GM18508 (cell line): Measurements from ENCODE around the gene SAPCD2.
"Not testable (repeated sequence)": the region's sequence is repeated elsewhere in the genome, so short reads cannot be mapped to it uniquely, and the experiment has no call there.

Source experiments
- ATAC-seq: cut with Tn5 transposase; IDR thresholded peaks from one replicate; pipeline ENCODE4 v1.9.1; 2021; ENCODE audit warnings: moderate number of reproducible peaks; ENCODE audit not compliant: insufficient read depth, unreplicated experiment

Gene SAPCD2

GRCh38 chr9:137034039-137034708, 36.2 kb downstream of the SAPCD2 start:
- ATAC-seq: no peak

DNA sequence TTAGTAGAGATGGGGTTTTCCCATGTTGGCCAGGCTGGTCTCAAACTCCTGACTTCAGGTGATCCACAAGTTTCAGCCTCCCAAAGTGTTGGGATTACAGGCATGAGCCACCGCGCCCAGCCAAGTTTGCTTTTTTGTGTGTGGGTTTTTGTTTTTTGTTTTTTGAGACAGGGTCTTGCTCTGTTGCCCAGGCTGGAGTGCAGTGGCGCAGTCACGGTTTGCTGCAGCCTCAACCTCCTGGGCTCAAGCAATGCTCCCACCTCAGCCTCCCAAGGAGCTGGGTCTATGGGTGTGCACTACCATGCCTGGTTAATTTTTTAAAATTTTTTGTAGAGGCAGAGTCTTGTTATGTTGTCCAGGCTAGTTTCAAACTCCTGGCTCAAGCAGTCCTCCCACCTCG, 36.9 kb downstream of the SAPCD2 start:
- not testable (repeated sequence) for ATAC-seq

DNA sequence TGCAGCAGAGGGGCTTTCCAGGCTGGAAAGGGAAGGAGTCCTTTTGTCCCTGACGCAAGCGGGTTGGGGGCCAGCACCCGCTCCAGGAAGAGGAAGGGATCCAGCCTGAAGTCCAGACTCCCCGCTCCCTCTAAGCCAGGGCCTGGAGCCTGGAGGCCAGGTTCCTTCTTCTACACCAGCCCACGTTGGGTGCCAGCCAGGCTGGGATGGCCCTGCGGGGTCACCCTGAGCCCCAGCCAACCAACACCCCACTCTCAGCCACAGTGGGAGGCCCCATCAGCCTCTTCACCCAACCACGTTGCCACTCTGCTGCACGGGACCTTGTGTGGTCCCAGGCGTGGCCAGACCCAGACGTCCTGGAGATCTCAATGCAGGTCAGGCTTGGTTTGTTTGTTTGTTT, 37.5 kb downstream of the SAPCD2 start:
- no peak for ATAC-seq

GRCh38 chr9:137031904-137032640, 38.3 kb downstream of the SAPCD2 start, which contains the start of gene FUT7:
FUT7 (minus strand) TSS chr9:137032088; CDS start chr9:137031991, 97 bp downstream.
- no peak for ATAC-seq

DNA sequence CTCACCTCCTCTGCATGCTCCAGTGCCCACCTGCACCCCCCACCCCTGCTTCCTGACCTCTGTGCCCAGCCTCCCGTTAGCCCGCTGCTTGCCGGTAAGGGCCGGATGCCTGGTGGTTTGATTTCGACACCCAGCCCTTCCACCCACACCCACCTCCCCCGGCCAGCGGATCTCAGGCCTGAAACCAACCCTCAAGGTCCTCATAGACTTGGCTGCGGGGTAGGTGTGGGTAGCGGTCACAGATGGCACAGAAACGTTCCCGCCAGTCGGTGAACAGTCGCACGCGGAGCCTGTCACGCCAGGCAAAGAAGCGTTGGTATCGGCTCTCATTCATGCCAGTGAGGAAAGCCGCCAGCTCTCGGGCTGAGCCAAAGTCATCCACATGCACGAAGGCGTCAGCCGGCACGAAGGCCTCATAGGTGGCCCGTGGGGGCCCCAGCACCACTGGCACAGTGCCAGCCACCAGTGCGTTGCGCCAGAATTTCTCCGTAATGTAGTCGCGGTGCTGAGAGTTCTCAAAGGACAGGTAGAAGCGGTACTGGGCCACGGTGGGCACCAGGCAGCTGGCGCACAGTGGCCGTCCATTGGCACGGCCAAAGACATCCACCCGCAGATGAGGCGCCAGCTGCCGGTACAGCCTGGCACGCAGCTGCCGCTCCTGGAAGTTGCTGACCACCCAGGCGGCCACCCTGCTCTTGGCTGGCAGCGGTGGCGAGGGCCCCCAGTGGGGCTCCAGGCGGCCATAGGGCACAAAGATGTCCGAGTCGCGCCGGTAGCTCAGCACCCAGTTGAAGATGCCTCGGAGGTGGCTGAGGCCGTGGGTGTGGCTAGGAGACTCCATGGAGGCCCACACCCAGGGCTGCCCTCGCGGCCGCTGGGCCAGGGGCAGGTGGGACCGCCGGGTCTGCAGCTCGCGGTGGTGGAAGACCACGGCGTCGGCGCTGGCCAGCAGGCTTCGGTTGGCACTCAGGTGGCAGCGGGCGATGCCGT, 39.5 kb downstream of the SAPCD2 start:
- no peak for ATAC-seq

DNA sequence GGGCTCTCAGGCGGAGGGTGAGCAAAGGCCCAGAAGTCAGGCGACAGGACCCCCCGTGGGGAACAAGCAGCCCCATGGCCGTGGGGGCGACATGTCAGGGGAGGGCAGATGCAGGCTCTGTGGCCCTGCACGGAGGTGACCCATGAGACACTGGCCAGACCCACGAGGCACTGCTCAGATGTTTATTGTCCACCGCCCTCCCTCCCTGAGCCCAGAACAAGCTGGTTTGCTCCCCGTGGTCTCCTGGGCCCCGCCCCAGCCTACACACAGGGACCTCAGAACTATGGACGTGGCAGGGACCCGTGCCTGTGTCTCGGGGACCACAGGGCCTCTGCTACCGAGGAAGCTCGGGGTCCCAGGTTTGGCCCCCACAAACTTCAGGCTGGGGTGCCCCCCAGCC, 40.4 kb downstream of the SAPCD2 start:
- ATAC-seq: no peak

- ATAC-seq: no peak
These were observed 41.1 kb downstream of the SAPCD2 start for GRCh38 chr9:137029058-137029936.

- ATAC-seq: no peak
These were observed 41.9 kb downstream of the SAPCD2 start for GRCh38 chr9:137028263-137029057.

DNA sequence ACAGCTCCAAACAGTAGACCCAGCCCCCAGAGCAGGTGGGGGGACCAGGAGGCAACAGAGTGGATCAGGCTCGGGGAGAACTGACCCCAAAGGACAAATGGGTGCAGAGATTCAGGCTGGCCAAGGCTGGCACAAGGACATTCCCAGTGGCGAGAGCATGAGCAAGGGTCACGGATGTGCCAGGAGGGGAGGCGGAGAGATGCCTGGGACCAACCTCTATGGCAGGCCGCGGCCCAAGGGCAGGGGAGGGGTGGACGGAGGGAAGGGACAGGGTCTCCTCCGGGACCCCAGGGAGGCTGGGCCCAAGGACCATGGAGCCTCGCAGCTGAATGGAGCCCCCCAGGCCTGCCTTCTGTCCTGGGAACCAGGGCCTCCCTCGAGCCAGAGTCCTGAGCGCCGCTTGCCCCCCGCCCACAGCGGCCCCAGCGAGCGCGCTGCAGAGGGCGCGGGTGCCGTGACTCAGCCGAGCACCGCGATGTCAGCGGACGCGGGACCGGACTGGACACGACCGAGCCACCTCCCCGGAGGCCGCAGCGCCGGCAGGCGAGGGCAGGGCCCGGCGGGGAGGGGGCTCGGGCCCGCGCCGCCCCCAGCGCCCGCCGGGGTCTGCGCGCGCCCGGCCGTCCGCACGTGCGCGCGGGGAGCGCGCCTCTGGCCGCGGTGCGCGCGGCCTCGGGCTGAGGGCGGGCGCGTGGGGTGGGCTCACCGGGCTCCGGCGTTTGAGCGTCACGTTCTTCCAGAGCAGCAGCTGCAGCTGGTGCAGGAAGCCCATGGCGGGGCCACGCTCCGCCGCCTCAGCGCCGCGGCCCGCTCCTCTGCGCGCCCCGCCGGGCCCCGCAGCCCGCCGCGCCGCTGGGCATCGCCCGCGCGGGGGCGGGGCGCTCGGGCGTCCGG, 42.7 kb downstream of the SAPCD2 start, which contains the start of gene ABCA2:
ABCA2 (minus strand) TSS at position 869 of the 894 bp plus-strand sequence; CDS start at position 772, 97 bp downstream.
- no peak for ATAC-seq

DNA sequence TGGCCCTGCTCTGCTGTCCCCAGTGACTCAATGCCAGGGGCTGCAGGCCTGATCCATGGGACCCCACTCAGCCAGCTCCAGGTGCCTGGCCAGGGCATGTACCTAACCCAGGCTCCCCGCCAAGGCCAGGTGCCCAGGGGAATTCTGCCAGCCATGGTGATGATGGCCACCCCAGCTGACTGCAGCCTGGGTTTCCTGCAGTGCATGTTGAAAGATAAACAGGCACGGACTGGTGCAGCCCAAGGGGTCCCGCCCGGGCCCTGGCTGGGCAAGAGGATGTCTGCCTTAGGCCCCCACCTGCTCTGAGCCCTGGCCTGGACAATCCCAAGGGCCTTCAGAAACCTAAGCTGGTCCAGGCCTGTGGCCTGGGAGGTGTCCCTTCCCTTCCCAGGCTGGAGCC, 43.5 kb downstream of the SAPCD2 start:
- no peak for ATAC-seq

DNA sequence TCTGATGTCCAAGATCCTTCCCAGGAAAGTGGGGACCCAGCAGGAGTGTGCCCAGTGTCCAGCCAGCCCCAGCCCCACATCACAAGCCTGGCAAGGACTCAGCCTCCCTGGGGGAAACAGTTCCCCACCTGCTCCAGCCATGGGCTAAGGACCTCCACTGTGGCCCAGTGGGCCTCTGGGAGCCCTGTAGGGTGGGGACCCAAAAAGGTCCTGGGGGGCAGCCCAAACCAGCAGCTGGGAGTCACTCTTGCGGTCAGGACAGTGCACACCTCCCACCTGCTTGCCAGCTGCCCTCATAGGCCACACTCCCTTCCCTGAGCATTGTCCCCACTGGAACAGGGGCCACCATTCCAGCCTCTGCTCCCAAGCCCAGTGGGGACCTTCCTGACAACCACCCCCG, 44.0 kb downstream of the SAPCD2 start:
- ATAC-seq: no peak

GRCh38 chr9:137025517-137025966, 44.8 kb downstream of the SAPCD2 start:
- no peak for ATAC-seq

- no peak for ATAC-seq
These were observed 46.8 kb downstream of the SAPCD2 start for GRCh38 chr9:137023583-137023991.

DNA sequence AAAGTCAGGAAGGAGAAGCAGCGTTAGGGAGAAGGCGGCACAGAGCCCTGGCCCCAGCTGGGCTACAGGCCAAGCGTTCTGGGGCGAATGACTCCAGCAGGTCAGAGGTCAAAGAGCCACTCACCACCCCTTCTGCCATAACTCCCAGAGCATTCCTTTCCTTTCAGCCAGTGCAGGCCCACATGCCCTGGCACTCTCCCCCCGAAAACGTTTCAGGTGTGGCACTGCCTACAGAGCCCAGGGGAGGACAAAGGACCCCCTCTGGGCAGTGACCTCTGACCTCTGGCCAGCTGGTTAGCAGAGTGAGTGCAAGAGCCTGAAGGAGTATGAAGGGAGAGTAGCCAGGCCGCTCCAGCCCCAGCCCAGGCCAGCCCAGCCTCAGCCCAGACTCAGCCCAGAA, 47.2 kb downstream of the SAPCD2 start:
- ATAC-seq: no peak

GRCh38 chr9:137022662-137023008, 47.7 kb downstream of the SAPCD2 start:
- no peak for ATAC-seq

- ATAC-seq: no peak
These were observed 48.2 kb downstream of the SAPCD2 start for GRCh38 chr9:137021979-137022661.

DNA sequence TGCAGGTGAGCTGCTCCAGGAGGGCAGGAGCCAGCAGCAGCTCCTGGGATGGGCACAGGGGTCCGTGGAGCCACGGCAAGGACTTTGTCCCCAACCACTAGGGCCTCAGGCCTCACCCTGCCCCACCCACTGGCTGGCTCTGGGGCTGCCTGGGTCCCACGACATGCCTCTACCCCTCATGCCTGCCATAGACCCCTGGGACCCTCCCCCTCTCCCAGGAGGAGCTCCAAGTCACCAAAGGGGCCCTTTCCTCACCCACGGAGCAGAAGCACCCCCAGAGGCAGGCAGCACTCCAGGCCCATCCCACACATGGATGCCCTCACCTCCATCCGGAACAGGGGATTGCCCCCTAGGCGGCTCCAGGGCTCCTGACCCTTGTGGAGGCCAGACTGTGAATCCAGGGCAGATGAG, 48.8 kb downstream of the SAPCD2 start:
- no peak for ATAC-seq
